SU-DHL-6 (cell line): ENCODE data around the gene POLG.

Experiments used
- H2AFZ ChIP-seq: fragments of 200-600 bp; sonication (generic); 2 replicates; pipeline ENCODE4 v1.6.1; 2014; ENCODE audit warnings: low read depth, mild to moderate bottlenecking, moderate library complexity, mixed read lengths, antibody characterized with exemption, low read length; ENCODE audit not compliant: severe bottlenecking
- H3F3A ChIP-seq: fragments of 200-600 bp; shearing (Covaris generic); 2 replicates; pipeline ENCODE4 v1.6.0; 2016; ENCODE audit warnings: antibody characterized with exemption, mild to moderate bottlenecking; ENCODE audit not compliant: insufficient read depth
- H3K27ac ChIP-seq: fragments of 200-600 bp; sonication (generic); 2 replicates; pipeline ENCODE4 v1.5.1; 2016; ENCODE audit warnings: low read depth, mild to moderate bottlenecking, low read length, moderate library complexity, mixed read lengths
- H3K27me3 ChIP-seq: fragments of 200-600 bp; sonication (generic), shearing (Covaris generic); 2 replicates; pipeline ENCODE4 v1.6.0; 2014; ENCODE audit warnings: mild to moderate bottlenecking, low read length
- H3K36me3 ChIP-seq: fragments of 200-600 bp; sonication (generic); 2 replicates; pipeline ENCODE4 v1.6.1; 2014; ENCODE audit warnings: mild to moderate bottlenecking, low read length, mixed read lengths
- H3K4me2 ChIP-seq: fragments of 300-600, 200-600 bp; shearing (Covaris generic), sonication (generic); 2 replicates; pipeline ENCODE4 v1.6.0; 2014; ENCODE audit warnings: low read length, low read depth, mild to moderate bottlenecking; ENCODE audit not compliant: poor library complexity, severe bottlenecking
- H3K4me3 ChIP-seq: fragments of 200-600 bp; sonication (generic); 2 replicates; pipeline ENCODE4 v1.5.1; 2014; ENCODE audit warnings: antibody characterized with exemption, low read length, mild to moderate bottlenecking, mixed read lengths; ENCODE audit not compliant: insufficient read depth, poor library complexity, severe bottlenecking
- H3K79me2 ChIP-seq: fragments of 200-600 bp; sonication (generic); 2 replicates; pipeline ENCODE4 v1.6.1; 2014; ENCODE audit warnings: mild to moderate bottlenecking, low read length, moderate library complexity; ENCODE audit not compliant: insufficient read depth
- H3K9ac ChIP-seq: fragments of 200-600 bp; sonication (generic); 2 replicates; pipeline ENCODE4 v1.7.0; 2014; ENCODE audit warnings: mild to moderate bottlenecking, low read length
- H3K9me2 ChIP-seq: fragments of 200-600 bp; sonication (generic); replicated peaks from 2 replicates; pipeline ENCODE4 v1.6.1; 2014; ENCODE audit warnings: low read length; ENCODE audit not compliant: insufficient read depth
- H3K9me3 ChIP-seq: fragments of 200-600 bp; sonication (generic); 2 replicates; pipeline ENCODE4 v1.6.1; 2014; ENCODE audit warnings: low read length, mixed read lengths; ENCODE audit not compliant: insufficient read depth
- H4K20me1 ChIP-seq: fragments of 200-600 bp; sonication (generic); 2 replicates; pipeline ENCODE4 v1.6.1; 2014; ENCODE audit warnings: low read depth, mild to moderate bottlenecking, antibody characterized with exemption, low read length, moderate library complexity, mixed read lengths
- EZH2phosphoT487 ChIP-seq: fragments of 200-600 bp; sonication (generic), shearing (Covaris generic); conservative IDR thresholded peaks from 2 replicates; pipeline ENCODE4 v1.6.1; 2018; ENCODE audit warnings: mild to moderate bottlenecking, antibody characterized with exemption, low read length, moderate library complexity, mixed read lengths
- TF ChIP-seq, protein P1 (sequence below): fragments of 200-600 bp; sonication (generic); IDR thresholded peaks from one replicate; pipeline ENCODE4 v1.5.1; 2017; ENCODE audit warnings: antibody characterized with exemption, mild to moderate bottlenecking, low read length, moderate library complexity; ENCODE audit not compliant: insufficient read depth, poor library complexity, severe bottlenecking

The POLG gene

DNA sequence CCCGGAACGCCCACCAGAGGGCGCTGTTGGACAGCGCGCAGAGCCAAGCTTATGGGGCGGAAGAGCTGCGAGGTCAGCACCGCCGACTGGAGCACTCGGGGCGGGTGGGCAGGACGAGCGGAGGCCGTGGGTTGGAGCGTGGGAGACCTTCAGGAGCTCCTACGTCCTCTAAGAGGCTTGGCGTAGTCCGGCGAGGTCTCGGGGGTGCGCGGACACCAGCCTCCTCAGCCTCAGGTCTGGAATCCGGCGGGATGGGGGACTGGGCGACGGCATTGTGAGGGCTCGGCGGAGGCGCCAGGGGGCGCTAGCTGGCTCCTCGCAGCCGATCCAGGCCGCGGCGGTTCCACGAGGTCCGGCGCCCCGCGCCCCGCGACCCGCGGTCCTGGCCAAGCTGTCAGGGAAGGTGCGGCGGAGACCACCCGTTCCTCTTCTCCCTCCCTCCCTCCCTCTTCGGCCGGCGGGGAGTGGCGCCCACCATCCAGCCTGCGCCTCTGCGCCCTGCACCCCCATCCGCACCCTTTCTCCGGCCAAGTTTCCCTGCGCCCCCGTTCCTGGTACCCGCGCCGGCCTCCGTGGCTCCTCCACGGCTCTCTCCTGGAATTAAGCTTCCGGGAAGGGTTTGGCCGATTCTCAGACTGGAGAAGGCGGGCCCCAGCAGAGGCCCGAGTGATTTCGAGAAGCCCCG is 24.3 kb upstream of the POLG start:
- Histone ChIP-seq H3K36me3 (no peaks in the 10 kb centered on the region), H3K4me3 (peak overlapping the region; percentile 50), H3F3A (no peaks in the 10 kb centered on the region), H3K4me2 (peak overlapping the region; percentile 58), H2AFZ (no peak overlapping the region), H3K27ac (no peak overlapping the region), H4K20me1 (no peaks in the 10 kb centered on the region), H3K27me3 (no peaks in the 10 kb centered on the region), H3K79me2 (no peaks in the 10 kb centered on the region), H3K9me3 (no peaks in the 10 kb centered on the region), H3K9ac (peak overlapping the region; percentile 48; the same call in 1 of the 2 replicates), H3K9me2 (no peaks in the 10 kb centered on the region)
- TF ChIP-seq EZH2phosphoT487: no peak
- TF ChIP-seq, protein P1, sequence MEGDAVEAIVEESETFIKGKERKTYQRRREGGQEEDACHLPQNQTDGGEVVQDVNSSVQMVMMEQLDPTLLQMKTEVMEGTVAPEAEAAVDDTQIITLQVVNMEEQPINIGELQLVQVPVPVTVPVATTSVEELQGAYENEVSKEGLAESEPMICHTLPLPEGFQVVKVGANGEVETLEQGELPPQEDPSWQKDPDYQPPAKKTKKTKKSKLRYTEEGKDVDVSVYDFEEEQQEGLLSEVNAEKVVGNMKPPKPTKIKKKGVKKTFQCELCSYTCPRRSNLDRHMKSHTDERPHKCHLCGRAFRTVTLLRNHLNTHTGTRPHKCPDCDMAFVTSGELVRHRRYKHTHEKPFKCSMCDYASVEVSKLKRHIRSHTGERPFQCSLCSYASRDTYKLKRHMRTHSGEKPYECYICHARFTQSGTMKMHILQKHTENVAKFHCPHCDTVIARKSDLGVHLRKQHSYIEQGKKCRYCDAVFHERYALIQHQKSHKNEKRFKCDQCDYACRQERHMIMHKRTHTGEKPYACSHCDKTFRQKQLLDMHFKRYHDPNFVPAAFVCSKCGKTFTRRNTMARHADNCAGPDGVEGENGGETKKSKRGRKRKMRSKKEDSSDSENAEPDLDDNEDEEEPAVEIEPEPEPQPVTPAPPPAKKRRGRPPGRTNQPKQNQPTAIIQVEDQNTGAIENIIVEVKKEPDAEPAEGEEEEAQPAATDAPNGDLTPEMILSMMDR: peak; percentile 83

DNA sequence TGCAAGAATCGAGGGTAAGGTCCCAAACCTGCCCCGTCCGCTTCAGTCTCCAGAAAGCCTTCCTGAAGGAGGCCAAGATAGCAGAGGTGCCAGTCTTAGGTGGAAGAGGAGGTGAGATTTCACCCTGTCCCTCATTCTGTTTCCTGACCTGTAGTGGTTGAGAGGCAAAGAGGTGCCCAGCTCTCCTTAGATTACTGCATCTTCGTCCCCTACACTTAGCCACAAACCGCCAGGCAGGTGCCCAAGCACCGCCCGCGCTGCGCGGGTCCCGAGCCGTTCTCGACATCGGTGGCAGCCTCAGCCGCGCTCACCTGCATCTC is 23.8 kb upstream of the POLG start:
- H3K27ac ChIP-seq: no peak overlapping the region
- H2AFZ ChIP-seq: no peak overlapping the region
- H3K9me2 ChIP-seq: no peaks in the 10 kb centered on the region
- peak overlapping the region; percentile 50 for H3K4me3 ChIP-seq
- no peaks in the 10 kb centered on the region for H3F3A ChIP-seq
- H3K9me3 ChIP-seq: no peaks in the 10 kb centered on the region
- H3K27me3 ChIP-seq: no peaks in the 10 kb centered on the region
- H3K4me2 ChIP-seq: peak overlapping the region; percentile 58
- no peaks in the 10 kb centered on the region for H3K79me2 ChIP-seq
- no peaks in the 10 kb centered on the region for H4K20me1 ChIP-seq
- TF ChIP-seq, protein P1: no peak
- no peak for TF ChIP-seq EZH2phosphoT487
- H3K9ac ChIP-seq: peak overlapping the region; percentile 48; the same call in 1 of the 2 replicates
- no peaks in the 10 kb centered on the region for H3K36me3 ChIP-seq

DNA sequence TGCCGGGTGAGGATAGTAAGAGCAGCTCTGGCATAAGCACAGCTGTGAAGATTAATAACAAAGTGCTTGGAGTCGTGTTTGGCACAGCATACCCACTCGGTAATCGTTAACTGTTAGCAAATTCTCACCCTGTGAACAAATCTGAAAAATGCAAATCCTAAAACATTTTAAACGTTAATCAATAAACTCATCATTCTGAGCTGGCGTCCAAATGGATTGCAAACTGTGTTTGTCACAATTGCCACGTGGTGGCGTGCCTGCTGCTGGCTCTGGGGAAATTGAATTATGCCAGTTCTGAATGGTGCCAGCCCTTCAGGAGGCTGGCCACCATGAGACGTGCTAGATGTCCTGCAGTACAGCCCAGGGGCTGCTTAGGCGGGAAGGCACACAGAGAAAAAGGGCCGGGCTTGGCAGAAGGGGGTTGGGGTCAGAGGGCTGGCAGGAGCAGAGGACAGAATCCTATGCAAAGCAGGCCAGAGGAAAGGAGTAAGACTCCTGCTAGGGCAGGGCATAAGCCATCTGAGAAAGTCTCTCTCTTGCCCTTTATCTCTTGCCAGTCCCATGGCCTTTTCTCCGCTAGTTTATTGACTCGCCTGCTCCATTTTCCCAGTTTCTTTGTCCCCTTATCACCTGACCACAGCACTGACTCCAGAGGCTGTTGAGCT is 22.1 kb upstream of the POLG start:
- Histone ChIP-seq H3K9me3 (no peaks in the 10 kb centered on the region), H3K4me3 (no peak overlapping the region), H3K79me2 (no peaks in the 10 kb centered on the region), H3K4me2 (no peak overlapping the region), H3K36me3 (no peaks in the 10 kb centered on the region), H3F3A (no peaks in the 10 kb centered on the region), H4K20me1 (no peaks in the 10 kb centered on the region), H3K9ac (no peak overlapping the region), H3K27ac (no peak overlapping the region), H2AFZ (no peak overlapping the region), H3K27me3 (no peaks in the 10 kb centered on the region), H3K9me2 (no peaks in the 10 kb centered on the region)
- TF ChIP-seq, protein P1: peak; percentile 54
- no peak for TF ChIP-seq EZH2phosphoT487
